ENCODE data around the gene RNU7-1.

RNU7-1 gene

GRCh38 chr12:6937481-6938352, 5.9 kb upstream of the RNU7-1 start:
- DNase-seq (ENCODE audit: low read depth): peak; percentile 85

GRCh38 chr12:6938353-6939190, 5.0 kb upstream of the RNU7-1 start:
- no peak for DNase-seq (ENCODE audit: low read depth)

GRCh38 chr12:6939191-6939540, 4.5 kb upstream of the RNU7-1 start:
- no peak for DNase-seq (ENCODE audit: low read depth)

- no peak for DNase-seq (ENCODE audit: low read depth)
These were observed 2.3 kb upstream of the RNU7-1 start for GRCh38 chr12:6941267-6941666.

GRCh38 chr12:6941782-6942181, 1.8 kb upstream of the RNU7-1 start:
- no peak for DNase-seq (ENCODE audit: low read depth)

- no peak for DNase-seq (ENCODE audit: low read depth)
These were observed 1.3 kb upstream of the RNU7-1 start for GRCh38 chr12:6942331-6942665.

- DNase-seq (ENCODE audit: low read depth): peak; percentile 82
These were observed 261 bp upstream of the RNU7-1 start for GRCh38 chr12:6943389-6943721.

- peak; percentile 75 for DNase-seq (ENCODE audit: low read depth)
These were observed 968 bp downstream of the RNU7-1 start for GRCh38 chr12:6944381-6945186.

- DNase-seq (ENCODE audit: low read depth): no peak
These were observed 2.0 kb downstream of the RNU7-1 start for GRCh38 chr12:6945613-6946012.

- DNase-seq (ENCODE audit: low read depth): no peak
These were observed 2.7 kb downstream of the RNU7-1 start for GRCh38 chr12:6946033-6946919.

- DNase-seq (ENCODE audit: low read depth): no peak
These were observed 3.3 kb downstream of the RNU7-1 start for GRCh38 chr12:6946920-6947374.

GRCh38 chr12:6947615-6948014, 4.0 kb downstream of the RNU7-1 start:
- DNase-seq (ENCODE audit: low read depth): no peak

- DNase-seq (ENCODE audit: low read depth): no peak
These were observed 5.4 kb downstream of the RNU7-1 start for GRCh38 chr12:6948873-6949594.

- no peak for DNase-seq (ENCODE audit: low read depth)
These were observed 6.8 kb downstream of the RNU7-1 start for GRCh38 chr12:6950401-6950801.

GRCh38 chr12:6950811-6951540, 7.4 kb downstream of the RNU7-1 start, which contains the start of gene PTPN6:
Gene PTPN6 (plus strand): TSS chr12:6951356. CDS start chr12:6951513, 157 bp downstream.
- no peak for DNase-seq (ENCODE audit: low read depth)

- no peak for DNase-seq (ENCODE audit: low read depth)
These were observed 8.0 kb downstream of the RNU7-1 start for GRCh38 chr12:6951551-6952120.

GRCh38 chr12:6952121-6952862, 8.7 kb downstream of the RNU7-1 start:
- DNase-seq (ENCODE audit: low read depth): no peak

- no peak for DNase-seq (ENCODE audit: low read depth)
These were observed 9.3 kb downstream of the RNU7-1 start for GRCh38 chr12:6952863-6953441.

Measured in GM04504 (cell line).